Glutamatergic neuron (in vitro differentiated cells): Measurements from ENCODE around the gene CYS1. TPM values are rescaled to one million over a fixed set of nuclear protein-coding genes. Genes with fewer than 3 reads are reported as not detected.
"Not testable (repeated sequence)": the region's sequence is repeated elsewhere in the genome, so short reads cannot be mapped to it uniquely, and the experiment has no call there.

Experiments used
- DNase-seq: peaks from one replicate; pipeline ENCODE4 v3.0.0; 2022
- H3K27ac Mint-ChIP-seq: one replicate; pipeline ENCODE4 v1.8.0; 2020; ENCODE audit warnings: mild to moderate bottlenecking, mixed read lengths, inconsistent platforms; ENCODE audit not compliant: unreplicated experiment
- H3K27me3 Mint-ChIP-seq: one replicate; pipeline ENCODE4 v1.8.0; 2020; ENCODE audit warnings: mild to moderate bottlenecking, moderate library complexity, mixed read lengths, inconsistent platforms; ENCODE audit not compliant: unreplicated experiment
- H3K36me3 Mint-ChIP-seq: one replicate; pipeline ENCODE4 v1.8.0; 2020; ENCODE audit warnings: mild to moderate bottlenecking, mixed read lengths, inconsistent platforms; ENCODE audit not compliant: unreplicated experiment
- H3K4me1 Mint-ChIP-seq: one replicate; pipeline ENCODE4 v1.8.0; 2020; ENCODE audit warnings: mild to moderate bottlenecking, low read depth, mixed read lengths, inconsistent platforms; ENCODE audit not compliant: unreplicated experiment
- H3K4me3 Mint-ChIP-seq: one replicate; pipeline ENCODE4 v1.8.0; 2020; ENCODE audit warnings: mild to moderate bottlenecking, mixed read lengths, inconsistent platforms; ENCODE audit not compliant: unreplicated experiment
- H3K9me3 Mint-ChIP-seq: one replicate; pipeline ENCODE4 v1.8.0; 2020; ENCODE audit warnings: mild to moderate bottlenecking, moderate library complexity, mixed read lengths, inconsistent platforms; ENCODE audit not compliant: unreplicated experiment
- total RNA-seq: library from RNA; stranded (reverse); fragmentation: NEBNext Ultra II Directional; extraction: Animal tissue kit (Norgen Biotek cat#: 25700); gene quantifications from one replicate; pipeline ENCODE4 v1.2.1, GENCODE V29; 2021; ENCODE audit not compliant: unreplicated experiment
- TF ChIP-seq, protein P1 (sequence below): fragments of 200-600 bp; sonication (generic); IDR thresholded peaks from one replicate; pipeline ENCODE4 v1.5.0; 2021; ENCODE audit not compliant: partially characterized antibody, unreplicated experiment

The CYS1 gene
- total RNA-seq, 1 donor from 2014 or later: not detected

DNA sequence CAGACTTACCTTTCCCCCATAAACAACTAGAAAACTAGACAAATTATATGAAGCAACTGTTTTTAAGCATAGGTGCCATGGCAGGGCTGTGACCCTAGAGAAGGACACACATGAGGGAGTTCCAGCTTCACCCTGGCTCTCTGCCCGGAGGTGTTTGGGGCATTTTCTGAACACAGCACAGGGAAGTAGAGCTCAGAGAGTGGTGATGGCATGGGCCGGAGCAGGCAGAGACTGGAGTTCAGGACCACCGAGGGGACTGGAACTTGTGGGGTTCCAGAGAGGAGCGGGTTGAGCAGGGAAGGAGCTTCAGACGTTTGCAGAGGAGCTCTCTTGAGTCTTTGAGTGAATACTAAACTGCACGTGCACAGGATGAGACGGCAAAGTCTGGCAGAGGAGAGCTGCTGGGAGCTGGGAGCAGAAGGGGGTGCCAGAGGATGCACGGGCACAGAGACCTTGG lies 63.4 kb downstream of the CYS1 start:
- Mint-ChIP-seq H3K27me3 (no peaks in the 10 kb centered on the region), H3K4me3 (no peak overlapping the region), H3K36me3 (peaks cover 4% of the 10 kb centered on the region), H3K27ac (no peak overlapping the region), H3K4me1 (no peaks in the 10 kb centered on the region), H3K9me3 (peaks cover 2% of the 10 kb centered on the region)
- TF ChIP-seq, protein P1, sequence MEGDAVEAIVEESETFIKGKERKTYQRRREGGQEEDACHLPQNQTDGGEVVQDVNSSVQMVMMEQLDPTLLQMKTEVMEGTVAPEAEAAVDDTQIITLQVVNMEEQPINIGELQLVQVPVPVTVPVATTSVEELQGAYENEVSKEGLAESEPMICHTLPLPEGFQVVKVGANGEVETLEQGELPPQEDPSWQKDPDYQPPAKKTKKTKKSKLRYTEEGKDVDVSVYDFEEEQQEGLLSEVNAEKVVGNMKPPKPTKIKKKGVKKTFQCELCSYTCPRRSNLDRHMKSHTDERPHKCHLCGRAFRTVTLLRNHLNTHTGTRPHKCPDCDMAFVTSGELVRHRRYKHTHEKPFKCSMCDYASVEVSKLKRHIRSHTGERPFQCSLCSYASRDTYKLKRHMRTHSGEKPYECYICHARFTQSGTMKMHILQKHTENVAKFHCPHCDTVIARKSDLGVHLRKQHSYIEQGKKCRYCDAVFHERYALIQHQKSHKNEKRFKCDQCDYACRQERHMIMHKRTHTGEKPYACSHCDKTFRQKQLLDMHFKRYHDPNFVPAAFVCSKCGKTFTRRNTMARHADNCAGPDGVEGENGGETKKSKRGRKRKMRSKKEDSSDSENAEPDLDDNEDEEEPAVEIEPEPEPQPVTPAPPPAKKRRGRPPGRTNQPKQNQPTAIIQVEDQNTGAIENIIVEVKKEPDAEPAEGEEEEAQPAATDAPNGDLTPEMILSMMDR: no peak
- no peak for DNase-seq

- Mint-ChIP-seq H3K9me3 (peaks cover 2% of the 10 kb centered on the region), H3K27me3 (no peaks in the 10 kb centered on the region), H3K4me1 (no peaks in the 10 kb centered on the region), H3K27ac (no peak overlapping the region), H3K36me3 (peaks cover 4% of the 10 kb centered on the region), H3K4me3 (no peak overlapping the region)
- no peak for DNase-seq
- TF ChIP-seq, protein P1: no peak
These were observed 64.0 kb downstream of the CYS1 start for GRCh38 chr2:10016001-10016801.

GRCh38 chr2:10015376-10015989 lies 64.7 kb downstream of the CYS1 start:
- H3K4me1 Mint-ChIP-seq, H3K36me3 Mint-ChIP-seq, H3K27ac Mint-ChIP-seq, H3K27me3 Mint-ChIP-seq, H3K9me3 Mint-ChIP-seq, DNase-seq, H3K4me3 Mint-ChIP-seq: not testable (repeated sequence)

GRCh38 chr2:10014418-10015190 lies 65.6 kb downstream of the CYS1 start:
- Mint-ChIP-seq H3K4me3 (no peak overlapping the region), H3K27ac (no peak overlapping the region), H3K4me1 (no peaks in the 10 kb centered on the region), H3K36me3 (peaks cover 4% of the 10 kb centered on the region), H3K27me3 (no peaks in the 10 kb centered on the region), H3K9me3 (peaks cover 2% of the 10 kb centered on the region)
- TF ChIP-seq, protein P1: no peak
- DNase-seq: no peak

DNA sequence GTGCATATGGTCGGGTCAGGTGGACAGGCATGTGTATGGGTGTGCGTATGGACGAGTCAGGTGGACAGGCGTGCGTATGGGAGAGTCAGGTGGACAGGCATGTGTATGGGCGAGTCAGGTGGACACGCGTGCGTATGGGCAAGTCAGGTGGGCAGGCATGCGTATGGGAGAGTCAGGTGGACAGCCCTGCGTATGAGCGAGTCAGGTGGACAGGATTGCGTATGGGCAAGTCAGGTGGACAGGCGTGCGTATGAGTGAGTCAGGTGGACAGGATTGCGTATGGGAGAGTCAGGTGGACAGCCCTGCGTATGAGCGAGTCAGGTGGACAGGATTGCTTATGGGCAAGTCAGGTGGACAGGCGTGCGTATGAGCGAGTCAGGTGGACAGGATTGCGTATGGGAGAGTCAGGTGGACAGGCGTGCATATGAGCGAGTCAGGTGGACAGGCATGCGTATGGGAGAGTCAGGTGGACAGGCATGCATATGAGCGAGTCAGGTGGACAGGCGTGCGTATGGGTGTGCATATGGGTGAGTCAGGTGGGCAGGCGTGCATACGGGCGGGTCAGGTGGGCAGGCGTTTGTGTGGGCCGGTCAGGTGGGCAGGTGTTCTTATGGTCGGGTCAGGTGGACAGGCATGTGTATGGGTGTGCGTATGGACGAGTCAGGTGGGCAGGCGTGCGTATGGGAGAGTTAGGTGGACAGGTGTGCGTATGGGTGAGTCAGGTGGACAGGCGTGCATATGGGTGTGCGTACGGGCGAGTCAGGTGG lies 66.4 kb downstream of the CYS1 start:
- not testable (repeated sequence) for H3K36me3 Mint-ChIP-seq, H3K27me3 Mint-ChIP-seq, H3K9me3 Mint-ChIP-seq, H3K4me3 Mint-ChIP-seq, DNase-seq, H3K4me1 Mint-ChIP-seq, H3K27ac Mint-ChIP-seq
